ENCODE data around the gene BASP1.
"Not testable (repeated sequence)": the region's sequence is repeated elsewhere in the genome, so short reads cannot be mapped to it uniquely, and the experiment has no call there.

BASP1 gene

DNA sequence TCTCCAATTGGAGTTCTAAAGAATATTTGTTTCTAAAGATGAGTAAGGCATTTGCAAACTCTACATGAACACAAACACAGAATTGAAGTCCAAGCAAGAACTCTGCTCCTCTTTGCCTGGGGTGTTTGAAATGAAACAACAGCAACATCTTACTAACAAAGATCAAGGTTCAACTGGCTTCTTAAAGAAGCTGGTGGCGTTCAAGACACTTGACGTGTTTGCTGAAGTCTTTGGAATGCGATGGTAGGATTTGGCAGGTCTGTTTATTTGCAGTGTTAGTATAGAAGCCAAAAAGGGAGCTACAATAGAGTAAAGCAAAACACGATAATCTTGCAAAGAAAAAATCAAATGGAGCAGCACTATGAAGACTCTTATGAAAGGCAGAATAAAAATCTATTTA, 94.9 kb downstream of the BASP1 start:
- DNase-seq (ENCODE audit: low read depth in 4 of 4, low spot score in 1 of 4) = no peak

DNA sequence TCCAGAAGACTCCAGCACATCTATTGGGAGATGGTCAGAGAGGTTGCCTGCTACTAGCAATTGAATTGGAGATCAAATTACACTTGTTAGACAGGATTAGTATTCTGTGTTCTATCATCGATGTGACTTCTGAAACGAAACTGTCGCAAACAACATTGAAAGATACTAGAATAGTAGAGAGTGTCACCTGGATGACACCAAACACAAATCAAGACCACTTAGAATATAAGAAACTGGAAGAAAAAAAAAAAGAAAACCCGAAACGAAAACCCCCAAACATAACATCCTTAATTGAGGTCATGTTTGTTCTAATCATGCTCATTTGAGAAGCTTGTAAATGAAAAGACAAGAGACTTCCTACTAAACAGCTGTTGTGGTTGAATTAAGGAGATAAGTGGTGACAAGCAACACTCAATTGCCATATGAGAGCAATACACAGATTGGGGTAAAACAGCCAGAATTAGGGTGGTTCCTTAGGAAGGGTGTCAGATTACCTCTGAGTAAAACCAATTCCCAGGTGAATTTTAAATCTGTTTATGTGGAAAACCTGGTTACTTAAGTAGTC, 97.6 kb downstream of the BASP1 start:
- no peak for DNase-seq (ENCODE audit: low read depth in 4 of 4, low spot score in 1 of 4)

DNA sequence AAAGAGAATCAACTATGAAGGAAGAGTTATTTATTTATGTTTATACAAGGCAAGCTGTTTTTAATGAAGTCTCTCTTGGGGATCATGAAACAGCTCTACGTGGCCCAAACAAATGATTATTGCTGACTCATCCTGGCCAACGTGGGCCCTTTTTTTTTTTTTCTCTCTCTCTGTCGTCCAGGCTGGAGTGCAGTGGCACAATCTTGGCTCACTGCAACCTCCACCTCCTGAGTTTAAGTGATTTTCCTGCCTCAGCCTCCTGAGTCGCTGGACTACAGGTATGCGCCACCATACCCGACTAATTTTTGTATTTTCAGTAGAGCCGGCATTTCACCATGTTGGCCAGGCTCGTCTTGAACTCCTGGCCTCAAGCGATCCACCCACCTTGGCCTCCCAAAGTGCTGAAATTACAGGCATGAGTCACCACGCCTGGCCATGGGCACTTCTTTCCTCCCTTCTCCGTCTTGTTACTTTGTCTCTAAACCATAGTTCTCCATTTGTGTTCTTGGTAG, 98.3 kb downstream of the BASP1 start:
- DNase-seq (ENCODE audit: low read depth in 4 of 4, low spot score in 1 of 4) = no peak

DNA sequence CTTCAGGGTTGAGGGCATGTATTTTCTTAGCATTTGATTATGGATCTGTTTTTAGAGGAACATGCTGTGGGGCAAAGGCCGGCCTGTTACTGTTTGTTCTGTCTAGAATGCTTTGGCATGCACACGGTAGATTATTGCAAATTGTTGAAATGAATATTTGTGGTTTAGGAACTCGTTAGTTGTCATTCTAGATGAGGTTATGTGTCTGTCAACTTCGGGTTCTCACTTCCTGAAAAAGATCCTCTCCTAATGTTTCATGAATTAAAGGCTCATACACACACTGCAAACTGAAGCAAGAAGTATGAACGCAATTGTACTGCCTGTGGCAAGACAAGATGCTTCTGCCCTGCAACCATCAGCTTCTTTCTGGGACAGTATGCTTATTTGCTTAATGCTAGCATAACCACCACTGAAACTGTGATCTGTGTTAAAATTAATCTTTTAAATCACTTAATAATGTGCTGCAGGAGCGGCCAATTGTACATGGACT, 99.6 kb downstream of the BASP1 start:
- no peak for DNase-seq (ENCODE audit: low read depth in 4 of 4, low spot score in 1 of 4)

DNA sequence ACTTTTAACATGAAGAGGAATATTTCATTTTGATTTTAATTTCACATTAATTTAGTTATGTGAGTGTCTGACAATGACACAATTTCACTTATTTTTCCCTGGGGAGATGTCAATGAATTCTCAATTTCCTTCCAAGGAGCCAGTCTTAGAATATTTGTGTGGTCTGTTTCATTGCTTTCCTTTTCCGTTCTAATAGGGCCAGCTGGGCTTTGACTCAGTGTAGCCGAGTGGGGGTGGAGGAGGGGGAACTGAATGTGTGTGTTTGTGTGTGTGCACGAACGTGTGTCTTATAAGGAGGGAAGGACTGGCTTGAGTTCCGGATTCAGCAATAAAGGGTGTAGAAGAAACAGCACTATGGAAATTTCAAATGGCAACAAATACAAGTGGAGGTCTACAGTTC, 100.0 kb downstream of the BASP1 start:
- no peak for DNase-seq (ENCODE audit: low read depth in 4 of 4, low spot score in 1 of 4)

DNA sequence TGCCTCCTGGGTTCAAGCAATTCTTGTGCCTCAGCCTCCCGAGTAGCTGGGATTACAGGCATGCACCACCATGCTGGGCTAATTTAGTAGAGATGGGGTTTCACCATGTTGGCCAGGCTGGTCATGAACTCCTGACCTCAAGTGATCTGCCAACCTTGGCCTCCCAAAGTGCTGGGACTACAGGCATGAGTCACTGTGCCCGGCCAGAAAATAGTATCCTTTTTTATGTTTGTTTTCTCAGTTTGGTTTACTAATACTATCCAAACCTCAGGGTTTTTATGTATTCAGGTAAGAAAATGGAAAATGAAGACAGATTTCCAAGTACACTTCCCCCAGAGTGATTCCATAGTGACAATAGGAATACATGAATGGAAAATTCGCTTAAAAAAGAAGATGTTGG, 101.7 kb downstream of the BASP1 start:
- DNase-seq (ENCODE audit: low read depth in 4 of 4, low spot score in 1 of 4) = not testable (repeated sequence)

DNA sequence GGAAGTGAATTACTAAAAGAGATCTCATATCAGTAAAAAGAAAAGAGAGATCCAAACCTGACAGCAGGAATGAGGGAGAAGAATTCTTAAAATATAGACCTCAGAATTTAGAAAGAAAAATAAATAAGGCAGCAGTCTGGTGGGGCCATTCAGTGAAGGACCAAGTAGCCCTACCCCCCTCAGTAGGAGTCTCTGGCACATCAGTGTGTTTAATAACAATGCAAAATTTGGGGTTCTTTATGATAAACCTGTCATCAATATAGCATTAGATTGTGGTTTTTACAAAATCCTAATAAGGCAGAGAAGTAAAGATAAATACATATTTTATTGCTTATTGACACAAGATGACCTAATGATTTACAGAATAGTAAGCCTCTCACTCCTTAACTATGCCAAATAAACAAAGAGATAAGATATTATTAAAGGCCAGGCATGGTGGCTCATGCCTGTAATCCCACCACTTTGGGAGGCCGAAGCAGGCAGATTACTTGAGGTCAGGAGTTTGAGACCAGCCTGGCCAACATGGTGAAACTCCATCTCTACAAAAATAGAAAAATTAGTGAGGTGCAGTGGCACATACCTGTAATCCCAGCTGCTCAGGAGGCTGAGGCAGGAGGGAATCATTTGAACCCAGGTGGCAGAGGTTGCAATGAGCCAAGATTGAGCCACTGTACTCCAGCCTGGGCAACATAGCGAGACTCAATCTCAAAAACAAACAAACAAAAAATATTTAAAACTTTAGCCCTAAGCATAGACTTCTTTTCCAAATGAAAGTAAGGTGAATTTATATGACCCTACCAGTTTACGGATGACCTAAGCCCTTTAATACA, 108.6 kb downstream of the BASP1 start:
- DNase-seq (ENCODE audit: low read depth in 4 of 4, low spot score in 1 of 4) = no peak
